ENCODE results near the gene FOXJ2. TPM values are rescaled to one million over a fixed set of nuclear protein-coding genes. Genes with fewer than 3 reads are reported as not detected.

Gene FOXJ2
- total RNA-seq = 1 to 10 TPM; 6.0 to 7.6 TPM

GRCh38 chr12:8032242-8033152 is at the start of gene FOXJ2:
Gene FOXJ2, plus strand, starts transcription at chr12:8032716. Its CDS starts 7,117 bp downstream, at chr12:8039833.

GRCh38 chr12:8065991-8066594 is 33.6 kb downstream of the FOXJ2 start, which contains the start of gene C3AR1:
Gene C3AR1, minus strand, starts transcription at chr12:8066359. Its CDS starts 6,174 bp downstream, at chr12:8060185.

Other genes with a start within 250 kb of the FOXJ2 start
- gene NANOG, start 243.3 kb upstream of the FOXJ2 start, total RNA-seq = 1 to 10 TPM in 1 of 2 donors, not detected in 1; 1.0 TPM
- gene SLC2A14, start 159.8 kb upstream of the FOXJ2 start, total RNA-seq = not detected
- gene SLC2A3, start 96.5 kb upstream of the FOXJ2 start, total RNA-seq = 10 to 100 TPM; 40.6 to 70.6 TPM
- gene C3AR1, start 33.6 kb downstream of the FOXJ2 start, total RNA-seq = 1 to 10 TPM in 1 of 2 donors, under 1 TPM in 1; 0.69 to 7.3 TPM
- 10 to 100 TPM; 64.6 to 70.9 TPM for gene NECAP1, start 49.6 kb downstream of the FOXJ2 start, total RNA-seq
- gene CLEC4A, start 90.9 kb downstream of the FOXJ2 start, total RNA-seq = not detected
- under 1 TPM in 1 of 2 donors, not detected in 1; under 0.01 TPM for gene ZNF705A, start 124.3 kb downstream of the FOXJ2 start, total RNA-seq
- under 1 TPM in 1 of 2 donors, not detected in 1; under 0.01 TPM for gene FAM90A1, start 194.9 kb downstream of the FOXJ2 start, total RNA-seq